ENCODE results near the gene FFAR1.

Gene FFAR1

DNA sequence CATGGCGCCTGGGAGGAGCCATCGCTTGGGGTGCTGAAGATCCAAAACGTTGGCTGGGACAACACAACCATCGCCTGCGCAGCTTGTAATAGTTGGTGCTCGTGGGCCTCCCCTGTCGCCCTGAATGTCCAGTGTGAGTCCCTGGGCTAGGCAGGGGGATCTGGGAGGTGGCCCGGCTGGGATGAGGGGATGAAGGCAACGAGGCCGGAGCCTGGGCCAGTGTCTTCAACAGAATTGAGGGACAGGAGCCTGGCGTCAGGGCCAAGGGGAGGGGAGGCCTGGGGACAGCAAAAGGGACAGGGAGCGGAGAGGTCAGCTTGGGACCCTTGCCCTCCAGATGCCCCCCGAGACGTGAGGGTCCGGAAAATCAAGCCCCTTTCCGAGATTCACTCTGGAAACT lies 6.7 kb upstream of the FFAR1 start:
- no peak for TF ChIP-seq CTCF (IDR thresholded peaks at IDR 0.05; ENCODE audit: insufficient read depth, low read depth, low read length, missing control alignments)
- H3K4me3 ChIP-seq (ENCODE audit: low read depth, low read length) = no peak overlapping the region
- DNase-seq (ENCODE audit: low read depth) = no peak

DNA sequence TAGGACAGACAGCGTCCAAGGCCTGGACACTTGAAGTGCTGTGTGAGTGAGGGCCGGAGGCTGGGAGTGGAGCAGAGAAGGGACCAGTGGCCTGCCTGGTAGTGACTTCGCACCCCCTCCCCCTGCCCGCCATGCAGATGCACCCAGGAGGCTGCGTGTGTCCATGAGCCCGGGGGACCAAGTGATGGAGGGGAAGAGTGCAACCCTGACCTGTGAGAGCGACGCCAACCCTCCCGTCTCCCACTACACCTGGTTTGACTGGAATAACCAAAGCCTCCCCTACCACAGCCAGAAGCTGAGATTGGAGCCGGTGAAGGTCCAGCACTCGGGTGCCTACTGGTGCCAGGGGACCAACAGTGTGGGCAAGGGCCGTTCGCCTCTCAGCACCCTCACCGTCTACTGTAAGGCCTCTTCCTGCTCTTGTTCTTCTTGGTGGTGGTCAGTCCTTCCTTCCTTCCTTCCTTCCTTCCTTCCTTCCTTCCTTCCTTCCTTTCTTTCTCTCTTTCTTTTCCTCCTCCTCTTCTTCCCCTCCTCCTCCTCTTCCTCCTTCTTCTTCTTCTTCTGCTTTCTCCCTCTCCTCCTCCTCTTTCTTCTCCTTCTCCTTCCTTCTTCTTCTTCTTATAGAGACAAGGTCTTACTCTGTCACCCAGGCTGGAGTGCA lies 6.0 kb upstream of the FFAR1 start:
- H3K4me3 ChIP-seq (ENCODE audit: low read depth, low read length) = no peak overlapping the region
- no peak for TF ChIP-seq CTCF (IDR thresholded peaks at IDR 0.05; ENCODE audit: insufficient read depth, low read depth, low read length, missing control alignments)
- no peak for DNase-seq (ENCODE audit: low read depth)

GRCh38 chr19:35342430-35342829 lies 5.3 kb upstream of the FFAR1 start:
- H3K4me3 ChIP-seq (ENCODE audit: low read depth, low read length) = no peak overlapping the region
- no peak for TF ChIP-seq CTCF (IDR thresholded peaks at IDR 0.05; ENCODE audit: insufficient read depth, low read depth, low read length, missing control alignments)
- no peak for DNase-seq (ENCODE audit: low read depth)

GRCh38 chr19:35344511-35345031 lies 3.1 kb upstream of the FFAR1 start:
- H3K4me3 ChIP-seq (ENCODE audit: low read depth, low read length) = no peak overlapping the region
- no peak for DNase-seq (ENCODE audit: low read depth)
- no peak for TF ChIP-seq CTCF (IDR thresholded peaks at IDR 0.05; ENCODE audit: insufficient read depth, low read depth, low read length, missing control alignments)

DNA sequence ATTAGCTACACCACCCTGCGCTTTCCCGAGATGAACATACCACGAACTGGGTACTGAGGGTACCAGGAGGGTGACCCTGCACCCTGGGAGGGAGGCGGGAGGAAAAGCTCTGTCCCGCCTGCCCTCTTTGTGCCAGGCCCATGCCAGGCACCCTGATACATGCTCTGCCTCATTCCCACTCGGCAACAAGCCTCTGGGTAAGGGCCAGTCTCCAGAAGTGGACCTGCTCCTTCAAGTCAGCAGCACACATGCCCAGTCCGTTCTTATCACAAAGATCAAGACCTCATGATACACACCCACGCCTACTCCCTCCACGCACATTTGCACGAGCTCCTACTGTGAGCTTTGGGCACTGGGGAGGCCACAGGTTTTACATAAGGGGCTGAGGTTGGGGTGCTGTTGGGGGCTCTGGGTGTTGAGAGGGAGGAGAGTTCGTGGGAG lies 2.0 kb upstream of the FFAR1 start:
- no peak for TF ChIP-seq CTCF (IDR thresholded peaks at IDR 0.05; ENCODE audit: insufficient read depth, low read depth, low read length, missing control alignments)
- peak overlapping the region; percentile 22 for H3K4me3 ChIP-seq (ENCODE audit: low read depth, low read length)
- DNase-seq (ENCODE audit: low read depth) = no peak

GRCh38 chr19:35346193-35347052 lies 1.3 kb upstream of the FFAR1 start:
- no peak for TF ChIP-seq CTCF (IDR thresholded peaks at IDR 0.05; ENCODE audit: insufficient read depth, low read depth, low read length, missing control alignments)
- DNase-seq (ENCODE audit: low read depth) = peak; percentile 93
- peak overlapping the region; percentile 40 for H3K4me3 ChIP-seq (ENCODE audit: low read depth, low read length)

Data from GM12865 (cell line).